Body of pancreas (tissue), 4 donors: ENCODE results near the gene MIEF1.

Experiments
- CTCF ChIP-seq, 7 experiments: fragments of 450-650 bp in 4 of 7; fragments of 200-600 bp in 3 of 7; sonication (generic) in 3 of 7; IDR thresholded peaks; one replicate each; pipeline ENCODE4 v1.5.1; 2016 to 2019; ENCODE audit warnings: antibody characterized with exemption in 7 of 7
- POLR2A ChIP-seq, 3 donors: fragments of 450-650 bp; IDR thresholded peaks; one replicate each; pipeline ENCODE4 v1.6.1; 2016; ENCODE audit warnings: antibody characterized with exemption in 3 of 3, mild to moderate bottlenecking in 2 of 3

GRCh38 chr22:39534092-39534506 lies 32.0 kb downstream of the MIEF1 start:
- TF ChIP-seq CTCF (IDR thresholded peaks at IDR 0.05), result no peak
- no peak for TF ChIP-seq POLR2A (IDR thresholded peaks at IDR 0.05)
